ENCODE measurements around the gene LETM1. TPM values are rescaled to one million over a fixed set of nuclear protein-coding genes. Genes with fewer than 3 reads are reported as not detected.
A peak's percentile ranks its signal among the peaks of the same experiment; 100 is the strongest.

LETM1 gene
- total and polyA plus RNA-seq, 2 of the 13 experiments (the other 11 are each of a cell fraction or from before 2014, with no cell fraction given): 9.7 to 41.6 TPM

DNA sequence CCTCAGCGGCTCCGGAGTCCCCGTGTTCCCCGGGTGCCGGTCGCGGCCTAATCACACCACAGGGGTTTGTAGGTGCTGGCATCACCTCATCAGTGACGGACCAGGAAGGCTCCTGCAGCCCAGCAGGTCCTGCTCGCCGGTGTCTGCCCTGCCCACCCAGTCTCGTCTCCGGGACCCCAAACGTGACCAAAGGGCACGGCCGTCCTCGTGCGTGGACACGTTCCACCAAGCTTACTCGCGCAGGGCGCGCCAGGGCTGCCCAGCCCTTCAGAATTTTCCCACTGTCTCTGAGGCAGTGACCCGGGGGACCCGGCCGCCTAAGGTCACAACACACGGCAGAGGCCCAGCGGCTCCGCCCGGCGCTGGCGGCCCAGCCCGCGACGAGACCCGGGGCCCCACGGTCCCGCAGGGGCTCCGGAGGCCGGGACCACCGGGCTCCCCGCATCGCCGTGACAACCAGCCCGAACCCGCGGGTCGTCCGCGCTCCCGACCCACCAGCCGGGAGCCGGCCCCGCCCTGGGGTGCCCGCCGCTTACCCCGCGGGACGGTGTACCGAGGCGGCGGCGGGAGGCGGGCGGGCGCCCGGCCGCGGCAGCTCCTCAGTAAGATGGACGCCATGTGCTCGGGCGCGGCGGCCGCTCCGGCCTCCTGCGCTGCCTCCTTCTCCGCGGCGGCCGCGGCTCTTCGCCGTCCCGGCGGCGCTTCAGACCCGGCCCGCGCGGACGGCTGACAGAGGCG, 454 bp downstream of the LETM1 start:
- CTCF ChIA-PET (ENCODE audit: low intra/inter-chr PET ratio, low total read pairs): no interaction called here
- TF ChIP-seq ZNF709 (CRISPR knock-in tag; IDR thresholded peaks at IDR 0.05) (0 out of 2 replicates have a peak, but pooled peaks have one; percentile 7), HOXD1 (CRISPR knock-in tag; IDR thresholded peaks at IDR 0.05) (0 out of 2 replicates have a peak, but pooled peaks have one; percentile 12), SAP130 (CRISPR knock-in tag; IDR thresholded peaks at IDR 0.05; ENCODE audit: low read depth) (0 out of 2 replicates have a peak, but pooled peaks have one; percentile 20), ZNF501 (CRISPR knock-in tag; IDR thresholded peaks at IDR 0.05) (peak; percentile 27; the same call in 1 of the 2 replicates), ZNF703 (CRISPR knock-in tag; IDR thresholded peaks at IDR 0.05; ENCODE audit: borderline replicate concordance) (0 out of 2 replicates have a peak, but pooled peaks have one; percentile 11), ZNF546 (CRISPR knock-in tag; conservative IDR thresholded peaks at IDR 0.05) (peak; percentile 13; the same call in 1 of the 2 replicates), RNF2 (conservative IDR thresholded peaks at IDR 0.05; ENCODE audit: low read depth) (0 out of 2 replicates have a peak, but pooled peaks have one; percentile 41), PHF8 (CRISPR knock-in tag; IDR thresholded peaks at IDR 0.05) (peak; percentile 26; the same call in 1 of the 2 replicates), IKZF4 (CRISPR knock-in tag; IDR thresholded peaks at IDR 0.05; ENCODE audit: borderline replicate concordance, low read depth, not compliant biosample characterization) (peak; percentile 11)
- TF ChIP-seq, protein P1, sequence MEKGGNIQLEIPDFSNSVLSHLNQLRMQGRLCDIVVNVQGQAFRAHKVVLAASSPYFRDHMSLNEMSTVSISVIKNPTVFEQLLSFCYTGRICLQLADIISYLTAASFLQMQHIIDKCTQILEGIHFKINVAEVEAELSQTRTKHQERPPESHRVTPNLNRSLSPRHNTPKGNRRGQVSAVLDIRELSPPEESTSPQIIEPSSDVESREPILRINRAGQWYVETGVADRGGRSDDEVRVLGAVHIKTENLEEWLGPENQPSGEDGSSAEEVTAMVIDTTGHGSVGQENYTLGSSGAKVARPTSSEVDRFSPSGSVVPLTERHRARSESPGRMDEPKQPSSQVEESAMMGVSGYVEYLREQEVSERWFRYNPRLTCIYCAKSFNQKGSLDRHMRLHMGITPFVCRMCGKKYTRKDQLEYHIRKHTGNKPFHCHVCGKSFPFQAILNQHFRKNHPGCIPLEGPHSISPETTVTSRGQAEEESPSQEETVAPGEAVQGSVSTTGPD (CRISPR knock-in tag; IDR thresholded peaks at IDR 0.05): no peak
- TF ChIP-seq, protein P2, sequence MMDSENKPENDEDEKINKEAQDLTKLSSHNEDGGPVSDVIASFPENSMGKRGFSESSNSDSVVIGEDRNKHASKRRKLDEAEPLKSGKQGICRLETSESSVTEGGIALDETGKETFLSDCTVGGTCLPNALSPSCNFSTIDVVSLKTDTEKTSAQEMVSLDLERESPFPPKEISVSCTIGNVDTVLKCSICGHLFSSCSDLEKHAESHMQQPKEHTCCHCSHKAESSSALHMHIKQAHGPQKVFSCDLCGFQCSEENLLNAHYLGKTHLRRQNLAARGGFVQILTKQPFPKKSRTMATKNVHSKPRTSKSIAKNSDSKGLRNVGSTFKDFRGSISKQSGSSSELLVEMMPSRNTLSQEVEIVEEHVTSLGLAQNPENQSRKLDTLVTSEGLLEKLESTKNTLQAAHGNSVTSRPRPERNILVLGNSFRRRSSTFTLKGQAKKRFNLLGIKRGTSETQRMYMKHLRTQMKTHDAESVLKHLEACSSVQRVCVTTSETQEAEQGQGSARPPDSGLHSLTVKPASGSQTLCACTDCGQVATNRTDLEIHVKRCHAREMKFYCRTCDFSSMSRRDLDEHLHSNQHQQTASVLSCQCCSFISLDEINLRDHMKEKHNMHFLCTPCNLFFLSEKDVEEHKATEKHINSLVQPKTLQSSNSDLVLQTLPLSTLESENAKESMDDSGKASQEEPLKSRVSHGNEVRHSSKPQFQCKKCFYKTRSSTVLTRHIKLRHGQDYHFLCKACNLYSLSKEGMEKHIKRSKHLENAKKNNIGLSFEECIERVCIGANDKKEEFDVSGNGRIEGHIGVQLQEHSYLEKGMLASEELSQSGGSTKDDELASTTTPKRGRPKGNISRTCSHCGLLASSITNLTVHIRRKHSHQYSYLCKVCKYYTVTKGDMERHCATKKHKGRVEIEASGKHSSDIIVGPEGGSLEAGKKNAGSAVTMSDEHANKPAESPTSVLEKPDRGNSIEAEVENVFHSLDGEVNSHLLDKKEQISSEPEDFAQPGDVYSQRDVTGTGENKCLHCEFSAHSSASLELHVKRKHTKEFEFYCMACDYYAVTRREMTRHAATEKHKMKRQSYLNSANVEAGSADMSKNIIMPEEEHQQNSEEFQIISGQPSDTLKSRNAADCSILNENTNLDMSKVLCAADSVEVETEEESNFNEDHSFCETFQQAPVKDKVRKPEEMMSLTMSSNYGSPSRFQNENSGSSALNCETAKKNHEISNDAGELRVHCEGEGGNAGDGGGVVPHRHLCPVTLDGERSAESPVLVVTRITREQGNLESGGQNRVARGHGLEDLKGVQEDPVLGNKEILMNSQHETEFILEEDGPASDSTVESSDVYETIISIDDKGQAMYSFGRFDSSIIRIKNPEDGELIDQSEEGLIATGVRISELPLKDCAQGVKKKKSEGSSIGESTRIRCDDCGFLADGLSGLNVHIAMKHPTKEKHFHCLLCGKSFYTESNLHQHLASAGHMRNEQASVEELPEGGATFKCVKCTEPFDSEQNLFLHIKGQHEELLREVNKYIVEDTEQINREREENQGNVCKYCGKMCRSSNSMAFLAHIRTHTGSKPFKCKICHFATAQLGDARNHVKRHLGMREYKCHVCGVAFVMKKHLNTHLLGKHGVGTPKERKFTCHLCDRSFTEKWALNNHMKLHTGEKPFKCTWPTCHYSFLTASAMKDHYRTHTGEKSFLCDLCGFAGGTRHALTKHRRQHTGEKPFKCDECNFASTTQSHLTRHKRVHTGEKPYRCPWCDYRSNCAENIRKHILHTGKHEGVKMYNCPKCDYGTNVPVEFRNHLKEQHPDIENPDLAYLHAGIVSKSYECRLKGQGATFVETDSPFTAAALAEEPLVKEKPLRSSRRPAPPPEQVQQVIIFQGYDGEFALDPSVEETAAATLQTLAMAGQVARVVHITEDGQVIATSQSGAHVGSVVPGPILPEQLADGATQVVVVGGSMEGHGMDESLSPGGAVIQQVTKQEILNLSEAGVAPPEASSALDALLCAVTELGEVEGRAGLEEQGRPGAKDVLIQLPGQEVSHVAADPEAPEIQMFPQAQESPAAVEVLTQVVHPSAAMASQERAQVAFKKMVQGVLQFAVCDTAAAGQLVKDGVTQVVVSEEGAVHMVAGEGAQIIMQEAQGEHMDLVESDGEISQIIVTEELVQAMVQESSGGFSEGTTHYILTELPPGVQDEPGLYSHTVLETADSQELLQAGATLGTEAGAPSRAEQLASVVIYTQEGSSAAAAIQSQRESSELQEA (CRISPR knock-in tag; IDR thresholded peaks at IDR 0.05; ENCODE audit: not compliant biosample characterization): peak; percentile 50
- TF ChIP-seq, protein P3, sequence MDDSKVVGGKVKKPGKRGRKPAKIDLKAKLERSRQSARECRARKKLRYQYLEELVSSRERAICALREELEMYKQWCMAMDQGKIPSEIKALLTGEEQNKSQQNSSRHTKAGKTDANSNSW (CRISPR knock-in tag; IDR thresholded peaks at IDR 0.05; ENCODE audit: borderline replicate concordance): peak; percentile 47; the same call in 1 of the 2 replicates

More for the DNA sequence above, 454 bp downstream of the LETM1 start:
- no peak for FAIRE-seq
- H2AFZ ChIP-seq (ENCODE audit: low read length): no peak overlapping the region
- peaks cover 50% of the 10 kb centered on the region for H3K79me2 ChIP-seq (ENCODE audit: insufficient read depth, low read length)
- H3K9ac ChIP-seq (ENCODE audit: insufficient read depth, low read depth, low read length): peak overlapping the region; percentile 89
- H3K4me2 ChIP-seq (ENCODE audit: low read depth, low read length): peak overlapping the region; percentile 88
- H3K27me3 ChIP-seq (ENCODE audit: control insufficient read depth in 1 of 2, insufficient read depth in 2 of 2, low read length in 2 of 2): no peaks in the 10 kb centered on the region; a peak in 1 of 5 replicates
- POLR2A ChIA-PET: interaction anchor here (1.0 to 2.0 kb wide), 7 partner anchors 8 to 134 kb away, joined by 3 to 16 read pairs (median 4); partner anchors contain the start of genes TACC3 and TMEM129
- H3K27ac ChIP-seq (ENCODE audit: extremely low read length, insufficient read depth, low read length): peak overlapping the region; percentile 72
- peaks cover 70% of the 10 kb centered on the region for H3K4me1 ChIP-seq (ENCODE audit: insufficient read depth, low read length)
- intact Hi-C loops (cut with micrococcal nuclease; ENCODE audit: unreplicated experiment): loop anchor here (2.0 kb wide), 2 partner anchors 15 to 43 kb away; partner anchors contain the start of gene NSD2
- H3K9me3 ChIP-seq (ENCODE audit: low read length): no peaks in the 10 kb centered on the region
- peaks cover 3% of the 10 kb centered on the region; the same call in 1 of the 2 replicates for H4K20me1 ChIP-seq (ENCODE audit: insufficient read depth, low read length)
- in situ Hi-C loops (cut with HindIII; ENCODE audit: extremely low pct_ligation_motif_present, low pct_unique_long_range_greater_than_20kb): no loop called here
- no TSS peak for BruUV-seq (replicated peaks)
- DNase-seq (ENCODE audit: low spot score): no peak
- H3K4me3 ChIP-seq (replicated peaks in 1 of 3; ENCODE audit: insufficient read depth in 1 of 3, low read depth in 2 of 3, low read length in 3 of 3): peak overlapping the region; percentile 90 to 96 (median 92)
- H3K36me3 ChIP-seq (replicated peaks in 1 of 2; ENCODE audit: control insufficient read depth in 1 of 2, insufficient read depth in 2 of 2, low read length in 2 of 2): no peaks in the 10 kb centered on the region; a peak in 1 of 5 replicates
- ATAC-seq: peak; percentile 17; the same call in 2 of the 3 replicates
- WGBS (ENCODE audit: low lambda C conversion rate): 0% methylated on average over 17 of the region's 92 CpGs
